ENCODE data around the gene ZBTB7C. TPM values are rescaled to one million over a fixed set of nuclear protein-coding genes. Genes with fewer than 3 reads are reported as not detected.

The ZBTB7C gene
- total RNA-seq, 2 experiments from 2014 or later: not detected

DNA sequence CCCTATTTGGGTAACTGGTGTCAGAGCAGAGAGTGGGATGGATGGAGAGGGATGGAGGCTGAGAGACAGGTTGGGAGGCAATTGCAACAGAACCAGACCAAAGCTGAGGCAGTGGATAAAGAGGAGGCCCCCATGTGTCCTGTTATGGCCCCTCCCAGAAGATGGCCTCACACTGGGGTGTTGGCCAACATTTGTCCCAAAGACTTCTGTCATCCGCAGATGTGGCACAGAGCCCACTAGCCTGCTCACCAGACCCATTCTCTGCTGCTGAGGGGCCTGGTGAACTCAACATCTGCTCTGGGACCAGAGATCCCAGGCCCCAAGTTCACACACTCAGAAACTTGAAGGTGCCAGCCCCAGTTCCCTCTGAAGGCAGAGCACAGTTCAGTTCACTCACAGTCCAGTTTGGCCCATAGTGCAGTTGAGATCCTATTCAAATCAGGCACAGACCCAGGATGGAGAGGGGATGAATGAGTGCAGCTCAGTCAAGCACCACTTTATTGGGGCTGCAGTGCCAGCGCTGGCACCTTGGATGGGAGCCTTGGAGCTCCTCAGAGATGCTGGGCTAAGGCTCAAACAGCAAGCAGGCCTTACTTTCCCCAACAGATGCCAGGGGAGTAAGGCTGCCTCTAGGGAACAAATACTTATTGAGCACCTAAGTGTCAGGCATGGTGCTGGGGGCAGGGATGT lies 189.2 kb downstream of the ZBTB7C start:
- CTCF ChIA-PET: no interaction called here

DNA sequence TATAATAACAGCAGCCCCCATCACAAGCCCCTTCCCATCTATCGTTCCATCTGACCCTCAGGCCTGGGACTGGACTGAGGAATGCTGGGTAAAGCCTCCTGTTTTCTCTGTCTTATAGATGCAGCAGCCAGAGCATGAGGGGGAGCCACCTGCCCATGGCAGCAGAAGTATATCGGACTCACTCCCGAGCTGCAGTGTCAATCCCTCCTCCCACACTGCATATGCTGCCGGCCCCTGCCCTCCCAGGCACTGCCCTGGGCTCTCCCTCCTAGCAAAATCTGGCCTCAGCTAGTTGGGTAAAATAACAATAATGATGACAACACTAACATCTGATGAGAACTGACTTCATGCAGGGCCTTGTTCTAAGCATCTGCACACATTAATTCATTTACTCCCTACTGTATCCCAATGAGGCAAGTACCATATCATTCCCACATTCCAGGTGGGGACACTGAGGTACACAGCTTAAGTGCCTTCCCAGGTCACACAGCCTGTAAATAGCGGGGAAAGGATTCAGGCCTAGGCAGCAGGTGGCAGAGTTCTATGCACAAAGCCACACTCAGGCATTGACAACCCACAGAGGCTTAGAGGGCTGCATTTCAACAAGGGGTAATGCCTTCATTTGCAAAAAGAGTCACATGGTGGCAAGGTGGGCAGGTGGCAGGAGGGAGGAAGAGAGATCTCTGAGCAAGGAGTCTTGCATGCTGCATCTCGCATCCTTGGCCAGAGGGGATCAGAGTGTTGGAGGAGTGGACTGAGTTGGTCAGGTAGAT lies 190.0 kb downstream of the ZBTB7C start:
- no peak for DNase-seq
- TF ChIP-seq, protein P1, sequence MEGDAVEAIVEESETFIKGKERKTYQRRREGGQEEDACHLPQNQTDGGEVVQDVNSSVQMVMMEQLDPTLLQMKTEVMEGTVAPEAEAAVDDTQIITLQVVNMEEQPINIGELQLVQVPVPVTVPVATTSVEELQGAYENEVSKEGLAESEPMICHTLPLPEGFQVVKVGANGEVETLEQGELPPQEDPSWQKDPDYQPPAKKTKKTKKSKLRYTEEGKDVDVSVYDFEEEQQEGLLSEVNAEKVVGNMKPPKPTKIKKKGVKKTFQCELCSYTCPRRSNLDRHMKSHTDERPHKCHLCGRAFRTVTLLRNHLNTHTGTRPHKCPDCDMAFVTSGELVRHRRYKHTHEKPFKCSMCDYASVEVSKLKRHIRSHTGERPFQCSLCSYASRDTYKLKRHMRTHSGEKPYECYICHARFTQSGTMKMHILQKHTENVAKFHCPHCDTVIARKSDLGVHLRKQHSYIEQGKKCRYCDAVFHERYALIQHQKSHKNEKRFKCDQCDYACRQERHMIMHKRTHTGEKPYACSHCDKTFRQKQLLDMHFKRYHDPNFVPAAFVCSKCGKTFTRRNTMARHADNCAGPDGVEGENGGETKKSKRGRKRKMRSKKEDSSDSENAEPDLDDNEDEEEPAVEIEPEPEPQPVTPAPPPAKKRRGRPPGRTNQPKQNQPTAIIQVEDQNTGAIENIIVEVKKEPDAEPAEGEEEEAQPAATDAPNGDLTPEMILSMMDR (IDR thresholded peaks at IDR 0.05): no peak
- Mint-ChIP-seq H3K4me1 (ENCODE audit: low read depth) (no peaks in the 10 kb centered on the region), H3K27ac (no peak overlapping the region), H3K36me3 (ENCODE audit: low read depth) (no peaks in the 10 kb centered on the region), H3K4me3 (no peak overlapping the region), H3K27me3 (peaks cover 2% of the 10 kb centered on the region), H3K9me3 (no peaks in the 10 kb centered on the region)
- POLR2A ChIA-PET: no interaction called here
- ATAC-seq: no peak
- CTCF ChIA-PET: no interaction called here
- intact Hi-C loops (cut with micrococcal nuclease): no loop called here

More for the DNA sequence above, 189.2 kb downstream of the ZBTB7C start:
- Mint-ChIP-seq H3K4me1 (ENCODE audit: low read depth) (no peaks in the 10 kb centered on the region), H3K27ac (no peak overlapping the region), H3K4me3 (no peak overlapping the region), H3K9me3 (no peaks in the 10 kb centered on the region), H3K27me3 (peaks cover 2% of the 10 kb centered on the region), H3K36me3 (ENCODE audit: low read depth) (no peaks in the 10 kb centered on the region)
- TF ChIP-seq, protein P1 (IDR thresholded peaks at IDR 0.05): no peak
- POLR2A ChIA-PET: no interaction called here
- ATAC-seq: no peak
- no peak for DNase-seq
- intact Hi-C loops (cut with micrococcal nuclease): no loop called here

DNA sequence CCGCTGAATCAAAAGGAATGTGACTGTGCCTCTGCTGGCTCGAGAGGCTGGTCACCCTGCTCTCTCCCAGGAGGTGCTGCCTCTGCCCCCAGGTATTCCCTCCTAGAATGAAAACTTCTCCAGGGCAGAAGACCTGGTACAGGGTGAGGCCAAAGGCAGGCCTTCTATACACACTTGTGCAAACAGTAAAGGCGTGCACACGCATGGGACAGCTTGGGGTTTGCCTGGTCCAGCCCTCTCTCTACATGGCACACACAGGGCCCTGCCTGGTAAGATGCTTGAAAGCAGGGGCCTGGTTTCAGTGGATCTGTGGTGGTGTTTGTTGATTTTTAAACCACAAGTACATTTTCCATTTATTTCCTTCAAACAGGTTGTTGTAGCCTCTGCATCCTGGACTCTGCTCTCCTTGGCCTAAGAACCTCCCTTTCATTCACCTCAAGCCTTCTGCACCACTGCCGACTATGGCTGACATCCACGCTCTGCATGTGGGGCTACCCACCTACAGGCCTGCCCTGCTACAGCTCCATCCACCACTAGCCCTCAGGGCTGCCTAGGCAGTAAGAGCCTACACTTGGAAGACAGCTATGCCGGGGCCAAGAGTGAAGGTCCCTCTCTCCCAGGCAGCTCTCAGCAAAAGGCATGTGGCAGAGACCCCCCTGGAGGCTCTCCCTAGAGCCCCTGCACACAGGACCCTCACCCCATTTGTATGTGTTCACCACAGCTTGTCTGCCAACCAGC lies 190.7 kb downstream of the ZBTB7C start:
- Mint-ChIP-seq H3K9me3 (no peaks in the 10 kb centered on the region), H3K4me1 (ENCODE audit: low read depth) (no peaks in the 10 kb centered on the region), H3K27ac (no peak overlapping the region), H3K27me3 (no peaks in the 10 kb centered on the region), H3K36me3 (ENCODE audit: low read depth) (no peaks in the 10 kb centered on the region), H3K4me3 (no peak overlapping the region)
- no peak for ATAC-seq
- POLR2A ChIA-PET: no interaction called here
- TF ChIP-seq, protein P1 (IDR thresholded peaks at IDR 0.05): no peak
- CTCF ChIA-PET: no interaction called here
- intact Hi-C loops (cut with micrococcal nuclease): no loop called here
- no peak for DNase-seq

DNA sequence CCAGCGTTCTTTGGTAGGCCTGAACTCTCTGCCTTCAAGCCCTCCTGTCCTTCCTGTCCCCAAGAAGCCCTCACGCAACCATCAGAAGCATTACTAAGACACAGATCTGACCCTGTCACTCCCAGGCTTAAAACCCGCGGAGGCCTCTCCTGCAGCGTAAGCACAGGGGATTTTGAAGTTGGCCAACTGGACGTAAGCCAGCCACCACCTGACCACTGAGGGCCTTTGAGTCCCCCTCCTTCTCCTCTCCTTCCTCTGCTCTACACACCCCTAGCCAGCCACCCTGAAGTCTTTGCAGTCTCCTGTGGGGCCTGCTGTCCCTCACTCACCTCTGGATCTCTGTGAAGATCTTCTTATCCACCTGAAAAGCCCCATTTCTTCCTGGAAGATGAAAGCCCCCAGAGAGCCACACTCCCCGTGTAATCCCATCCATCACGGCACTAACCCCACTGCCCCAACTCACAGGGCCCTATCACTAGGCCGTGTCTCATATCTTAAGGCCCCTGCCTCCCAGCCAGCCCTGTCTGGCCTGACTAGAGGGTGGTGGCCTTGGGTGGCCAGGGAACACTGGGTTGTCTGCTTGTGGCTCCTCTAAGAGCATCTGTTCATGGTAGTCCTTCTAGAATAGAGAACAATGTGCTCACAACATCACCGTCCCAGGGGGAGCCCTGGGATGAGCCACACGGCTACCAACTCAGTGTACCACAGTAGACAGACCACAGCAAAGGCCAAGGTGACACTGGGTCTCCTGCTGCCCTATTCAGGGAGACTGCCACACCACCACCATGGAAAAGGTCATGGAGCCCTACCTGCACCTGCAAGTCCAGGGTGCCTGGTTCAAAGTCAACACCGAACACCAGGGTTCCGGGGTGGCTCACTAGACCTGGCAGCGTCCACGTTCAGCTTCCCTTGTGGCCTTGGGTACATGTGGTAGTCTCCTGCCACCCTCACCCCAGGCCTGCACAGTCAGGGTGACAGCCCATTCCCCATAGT lies 191.6 kb downstream of the ZBTB7C start:
- CTCF ChIA-PET: no interaction called here
- Mint-ChIP-seq H3K4me3 (no peak overlapping the region), H3K36me3 (ENCODE audit: low read depth) (no peaks in the 10 kb centered on the region), H3K4me1 (ENCODE audit: low read depth) (no peaks in the 10 kb centered on the region), H3K27ac (no peak overlapping the region), H3K9me3 (no peaks in the 10 kb centered on the region), H3K27me3 (no peaks in the 10 kb centered on the region)
- ATAC-seq: no peak
- intact Hi-C loops (cut with micrococcal nuclease): no loop called here
- POLR2A ChIA-PET: no interaction called here
- DNase-seq: no peak
- TF ChIP-seq, protein P1 (IDR thresholded peaks at IDR 0.05): no peak

Measured in activated CD8-positive, alpha-beta T cell treated with anti-CD3 and anti-CD28 coated beads for 36 hours (primary cell).